Endothelial cell of umbilical vein (primary cell): Measurements from ENCODE around the gene ARHGAP32. TPM values are rescaled to one million over a fixed set of nuclear protein-coding genes. Genes with fewer than 3 reads are reported as not detected.

ENCODE experiments used
- BruUV-seq: library from RNA; stranded (reverse); fragments of 400-500 nt; replicated peaks from 2 replicates; lab custom pipeline; 2021; lab: Mats Ljungman, UMichigan
- CTCF ChIA-PET: fragments of 300-600, 350-600 bp; sonication (Branson Sonifier 250); formaldehyde crosslinking; loops from one replicate; lab custom pipeline; 2021; ENCODE audit warnings: antibody characterized with exemption, inconsistent platforms; lab: Charles Lee
- POLR2A ChIA-PET: fragments of 300-600, 350-600 bp; sonication (Branson Sonifier 250); formaldehyde crosslinking; loops from one replicate; lab custom pipeline; 2021; ENCODE audit warnings: antibody characterized with exemption, inconsistent platforms; lab: Charles Lee
- DNase-seq: peaks from one replicate; pipeline ENCODE4 v3.0.0-alpha.2; 2011; ENCODE audit warnings: low read depth, low spot score
- FAIRE-seq: peaks from 2 replicates; lab custom pipeline; 2011; peaks lifted over from hg19 to GRCh38; lab: Jason Lieb, UNC
- H2AFZ ChIP-seq: 2 replicates; pipeline ENCODE4 v1.6.0; 2012; ENCODE audit warnings: low read depth, low read length, control low read depth, inconsistent platforms
- H3K27ac ChIP-seq: 2 replicates; pipeline ENCODE4 v1.5.1; 2011; ENCODE audit warnings: low read depth, mild to moderate bottlenecking, control low read depth, low read length, moderate library complexity; ENCODE audit not compliant: insufficient read depth
- H3K27me3 ChIP-seq, 2 experiments: 2 replicates each; pipeline versions ENCODE4 v1.6.0 to v1.6.1; 2011; ENCODE audit warnings: low read length in 2 of 2, mixed read lengths in 1 of 2; ENCODE audit not compliant: control insufficient read depth in 2 of 2, insufficient read depth in 2 of 2
- H3K36me3 ChIP-seq, 2 experiments: 2 replicates in 1 of 2; 3 replicates in 1 of 2; pipeline ENCODE4 v1.5.1; 2011; ENCODE audit warnings: low read length in 2 of 2, mild to moderate bottlenecking in 1 of 2, moderate library complexity in 1 of 2; ENCODE audit not compliant: control insufficient read depth in 2 of 2, insufficient read depth in 2 of 2; ENCODE audit errors: extremely low read depth in 1 of 2
- H3K4me1 ChIP-seq: 3 replicates; pipeline ENCODE4 v1.5.1; 2011; ENCODE audit warnings: mild to moderate bottlenecking, low read length; ENCODE audit not compliant: control insufficient read depth, insufficient read depth; ENCODE audit errors: extremely low read depth
- H3K4me2 ChIP-seq: 2 replicates; pipeline ENCODE4 v1.6.1; 2011; ENCODE audit warnings: low read length, control low read depth, mixed read lengths; ENCODE audit not compliant: insufficient read depth
- H3K4me3 ChIP-seq, 3 experiments: fragments of 200-600 bp in 1 of 3; sonication (generic), shearing (Covaris generic) in 1 of 3; replicated peaks in 1 of 3; 2 replicates each; pipeline ENCODE4 v1.5.1; 2011 to 2016; ENCODE audit warnings: control low read depth in 3 of 3, low read length in 3 of 3, mild to moderate bottlenecking in 2 of 3, inconsistent platforms in 1 of 3, low read depth in 1 of 3, moderate library complexity in 1 of 3; ENCODE audit not compliant: insufficient read depth in 1 of 3
- H3K79me2 ChIP-seq: 2 replicates; pipeline ENCODE4 v1.6.0; 2012; ENCODE audit warnings: low read length, inconsistent platforms; ENCODE audit not compliant: control insufficient read depth, insufficient read depth
- H3K9ac ChIP-seq: replicated peaks from 2 replicates; pipeline ENCODE3; 2011; ENCODE audit warnings: low read length, control low read depth; ENCODE audit not compliant: insufficient read depth; ENCODE audit errors: extremely low read depth
- H3K9me1 ChIP-seq: replicated peaks from 3 replicates; pipeline ENCODE4 v1.6.0; 2011; ENCODE audit warnings: mild to moderate bottlenecking, low read length; ENCODE audit not compliant: control insufficient read depth, insufficient read depth; ENCODE audit errors: extremely low read depth
- H3K9me3 ChIP-seq: replicated peaks from 2 replicates; pipeline ENCODE4 v1.5.1; 2012; ENCODE audit warnings: low read length, inconsistent platforms; ENCODE audit not compliant: control insufficient read depth, insufficient read depth
- H4K20me1 ChIP-seq: replicated peaks from 2 replicates; pipeline ENCODE3; 2011; ENCODE audit warnings: mild to moderate bottlenecking, low read length; ENCODE audit not compliant: control insufficient read depth, insufficient read depth; ENCODE audit errors: extremely low read depth
- CTCF ChIP-seq, 2 donors: IDR thresholded peaks; 1 replicate in 1 of 2; 2 replicates in 1 of 2; pipeline ENCODE4 v1.5.1; 2011; ENCODE audit warnings: low read length in 2 of 2, mild to moderate bottlenecking in 2 of 2, moderate library complexity in 2 of 2, control low read depth in 1 of 2, inconsistent platforms in 1 of 2, low read depth in 1 of 2; ENCODE audit not compliant: insufficient read depth in 1 of 2; ENCODE audit errors: extremely low read depth in 1 of 2
- EZH2 ChIP-seq: IDR thresholded peaks from 2 replicates; pipeline ENCODE4 v1.6.1; 2012; ENCODE audit warnings: borderline replicate concordance, low read depth, mild to moderate bottlenecking, moderate library complexity, low read length, inconsistent platforms; ENCODE audit not compliant: severe bottlenecking
- FOS ChIP-seq: IDR thresholded peaks from 2 replicates; pipeline ENCODE4 v1.6.1; 2011; ENCODE audit warnings: mild to moderate bottlenecking, low read length, moderate library complexity, borderline replicate concordance; ENCODE audit not compliant: insufficient read depth
- GATA2 ChIP-seq: IDR thresholded peaks from 2 replicates; pipeline ENCODE4 v1.7.0; 2011; ENCODE audit warnings: low read depth, mild to moderate bottlenecking, moderate library complexity, mixed read lengths, low read length; ENCODE audit not compliant: insufficient read length, insufficient read depth
- JUN ChIP-seq: IDR thresholded peaks from 2 replicates; pipeline ENCODE4 v1.6.1; 2011; ENCODE audit warnings: borderline replicate concordance, low read depth; ENCODE audit not compliant: insufficient read length, insufficient read depth
- MAX ChIP-seq: IDR thresholded peaks from 2 replicates; pipeline ENCODE4 v1.6.1; 2011; ENCODE audit not compliant: insufficient read depth, insufficient read length
- MYC ChIP-seq: IDR thresholded peaks from one replicate; pipeline ENCODE4 v1.6.1; 2011; ENCODE audit warnings: mild to moderate bottlenecking, low read depth, low read length
- POLR2A ChIP-seq: IDR thresholded peaks from 2 replicates; pipeline ENCODE4 v1.6.1; 2012; ENCODE audit warnings: low read depth, mild to moderate bottlenecking, control low read depth, low read length
- POLR2AphosphoS5 ChIP-seq: IDR thresholded peaks from 2 replicates; pipeline ENCODE4 v1.6.1; 2012; ENCODE audit warnings: low read depth, mild to moderate bottlenecking, control low read depth, low read length, moderate library complexity; ENCODE audit not compliant: insufficient read depth
- dilution Hi-C: fragments of 300-500 bp; cut with MboI; formaldehyde crosslinking; loops from one replicate; pipeline ENCODE4 v1.15.0; 2019; ENCODE audit warnings: low sequenced_read_pairs; ENCODE audit not compliant: extremely low pct_ligation_motif_present
- intact Hi-C: fragments of 100-400 bp; cut with micrococcal nuclease; formaldehyde crosslinking; loops from one replicate; pipeline ENCODE4 v1.10.0; 2022
- polyA plus RNA-seq, 4 experiments: library from polyadenylated mRNA; depleted of rRNA in 3 of 4; stranded (reverse) in 3 of 4; unstranded in 1 of 4; fragments of >200 nt; gene quantifications; 2 replicates each; pipeline versions ENCODE4 v1.2.1 to v1.2.3, GENCODE V29; 2011 to 2012; ENCODE audit warnings: missing spikeins in 1 of 4
- total RNA-seq: library from RNA; stranded (reverse); gene quantifications from 2 replicates; pipeline ENCODE4 v1.2.3, GENCODE V29; 2021

ARHGAP32 gene
- total and polyA plus RNA-seq, 2 donors (not counting 3 experiments of a cell fraction or from before 2014, with no cell fraction given): 3.4 to 9.1 TPM

- no peaks in the 10 kb centered on the region for H3K36me3 ChIP-seq
- H3K79me2 ChIP-seq: no peaks in the 10 kb centered on the region
- ChIA-PET POLR2A (no interaction called here), CTCF (interaction anchor here (1.0 to 1.4 kb wide), 3 partner anchors 30 to 108 kb away, joined by 3 to 4 read pairs (median 3); no protein-coding TSS in a partner anchor)
- TF ChIP-seq MAX: no peak
- no peak for TF ChIP-seq POLR2A
- no TSS peak for BruUV-seq
- dilution Hi-C loops (no loop called here), intact Hi-C loops (no loop called here)
- DNase-seq (no peak), FAIRE-seq (no peak)
- H3K9me1 ChIP-seq: no peaks in the 10 kb centered on the region
- H2AFZ ChIP-seq: no peak overlapping the region
- no peaks in the 10 kb centered on the region for H4K20me1 ChIP-seq
- no peak overlapping the region for H3K4me2 ChIP-seq
- no peaks in the 10 kb centered on the region for H3K27me3 ChIP-seq
- no peaks in the 10 kb centered on the region for H3K9me3 ChIP-seq
- H3K9ac ChIP-seq: no peak overlapping the region
- no peak overlapping the region for H3K27ac ChIP-seq
- no peak overlapping the region for H3K4me3 ChIP-seq
- peaks cover 2% of the 10 kb centered on the region for H3K4me1 ChIP-seq
Observed at GRCh38 chr11:129223260-129223659, 31.1 kb upstream of the ARHGAP32 start.

GRCh38 chr11:129222158-129222557 is 30.0 kb upstream of the ARHGAP32 start:
- Histone ChIP-seq H3K9me1 (no peaks in the 10 kb centered on the region), H3K4me2 (no peak overlapping the region), H3K27me3 (no peaks in the 10 kb centered on the region), H2AFZ (no peak overlapping the region), H3K79me2 (no peaks in the 10 kb centered on the region), H3K4me1 (peaks cover 2% of the 10 kb centered on the region), H3K27ac (no peak overlapping the region), H3K36me3 (no peaks in the 10 kb centered on the region), H3K4me3 (no peak overlapping the region), H4K20me1 (no peaks in the 10 kb centered on the region), H3K9ac (no peak overlapping the region), H3K9me3 (no peaks in the 10 kb centered on the region)
- TF ChIP-seq MYC: no peak
- no peak for TF ChIP-seq CTCF (IDR thresholded peaks at IDR 0.05; ENCODE audit: extremely low read depth in 1 of 2, insufficient read depth in 1 of 2, low read depth in 1 of 2, low read length in 2 of 2)
- TF ChIP-seq EZH2: no peak
- no peak for TF ChIP-seq JUN
- no peak for TF ChIP-seq MAX
- no peak for TF ChIP-seq GATA2
- TF ChIP-seq FOS: no peak
- TF ChIP-seq POLR2A: no peak
- no peak for TF ChIP-seq POLR2AphosphoS5
- BruUV-seq: no TSS peak
- ChIA-PET POLR2A (no interaction called here), CTCF (interaction anchor here (1.0 kb wide), 1 partner anchor 109 kb away, joined by 3 read pairs; no protein-coding TSS in a partner anchor)
- dilution Hi-C loops (no loop called here), intact Hi-C loops (no loop called here)
- DNase-seq (no peak), FAIRE-seq (no peak)
